HG03097 (cell line): Measurements from ENCODE around the gene LETMD1.

Source experiments
- ATAC-seq: cut with Tn5 transposase; IDR thresholded peaks from one replicate; pipeline ENCODE4 v1.9.1; 2021; ENCODE audit not compliant: unreplicated experiment, low FRiP score

The LETMD1 gene

GRCh38 chr12:51025338-51025835, 22.7 kb upstream of the LETMD1 start:
- no peak for ATAC-seq

GRCh38 chr12:51025836-51026638, 22.1 kb upstream of the LETMD1 start, which contains the start of gene SLC11A2:
SLC11A2 (minus strand) TSS chr12:51026384; CDS start chr12:51010728, 15,656 bp downstream.
- ATAC-seq, result peak; percentile 85

- no peak for ATAC-seq
Observed at GRCh38 chr12:51027342-51027835, 20.7 kb upstream of the LETMD1 start.

- ATAC-seq, result no peak
Observed at GRCh38 chr12:51028126-51028812, 19.9 kb upstream of the LETMD1 start.

- ATAC-seq, result no peak
Observed at GRCh38 chr12:51028813-51029150, 19.3 kb upstream of the LETMD1 start.

GRCh38 chr12:51033048-51033447, 15.1 kb upstream of the LETMD1 start:
- no peak for ATAC-seq

- ATAC-seq, result no peak
Observed at GRCh38 chr12:51033457-51034089, 14.6 kb upstream of the LETMD1 start.

GRCh38 chr12:51036279-51036678, 11.8 kb upstream of the LETMD1 start:
- no peak for ATAC-seq

GRCh38 chr12:51048661-51049251, 629 bp downstream of the LETMD1 start:
- ATAC-seq, result no peak

- ATAC-seq, result no peak
Observed at GRCh38 chr12:51049525-51049924, 1.4 kb downstream of the LETMD1 start.

GRCh38 chr12:51051787-51052186, 3.7 kb downstream of the LETMD1 start:
- no peak for ATAC-seq

GRCh38 chr12:51055060-51055459, 6.9 kb downstream of the LETMD1 start:
- ATAC-seq, result no peak

- no peak for ATAC-seq
Observed at GRCh38 chr12:51056242-51056641, 8.1 kb downstream of the LETMD1 start.

GRCh38 chr12:51059086-51059485, 11.0 kb downstream of the LETMD1 start:
- no peak for ATAC-seq

- no peak for ATAC-seq
Observed at GRCh38 chr12:51062631-51063397, 14.7 kb downstream of the LETMD1 start.

GRCh38 chr12:51065530-51065929, 17.4 kb downstream of the LETMD1 start:
- no peak for ATAC-seq

- ATAC-seq, result no peak
Observed at GRCh38 chr12:51067229-51067628, 19.1 kb downstream of the LETMD1 start.

- ATAC-seq, result no peak
Observed at GRCh38 chr12:51067771-51068170, 19.6 kb downstream of the LETMD1 start.

GRCh38 chr12:51070004-51070403, 21.9 kb downstream of the LETMD1 start:
- no peak for ATAC-seq

GRCh38 chr12:51071663-51072062, 23.5 kb downstream of the LETMD1 start:
- no peak for ATAC-seq
